OCI-LY3 (cell line): ENCODE data around the gene LTBP1.

Experiments
- EZH2phosphoT487 ChIP-seq: fragments of 200-600 bp; shearing (Covaris generic); IDR thresholded peaks from 2 replicates; pipeline ENCODE4 v1.6.1; 2018; ENCODE audit warnings: antibody characterized with exemption, mixed run types, low read depth
- TF ChIP-seq, protein P1 (sequence below): fragments of 200-600, 300-600 bp; sonication (generic); IDR thresholded peaks from 2 replicates; pipeline ENCODE4 v1.5.1; 2014; ENCODE audit warnings: antibody characterized with exemption, low read length, low read depth

- TF ChIP-seq, protein P1, sequence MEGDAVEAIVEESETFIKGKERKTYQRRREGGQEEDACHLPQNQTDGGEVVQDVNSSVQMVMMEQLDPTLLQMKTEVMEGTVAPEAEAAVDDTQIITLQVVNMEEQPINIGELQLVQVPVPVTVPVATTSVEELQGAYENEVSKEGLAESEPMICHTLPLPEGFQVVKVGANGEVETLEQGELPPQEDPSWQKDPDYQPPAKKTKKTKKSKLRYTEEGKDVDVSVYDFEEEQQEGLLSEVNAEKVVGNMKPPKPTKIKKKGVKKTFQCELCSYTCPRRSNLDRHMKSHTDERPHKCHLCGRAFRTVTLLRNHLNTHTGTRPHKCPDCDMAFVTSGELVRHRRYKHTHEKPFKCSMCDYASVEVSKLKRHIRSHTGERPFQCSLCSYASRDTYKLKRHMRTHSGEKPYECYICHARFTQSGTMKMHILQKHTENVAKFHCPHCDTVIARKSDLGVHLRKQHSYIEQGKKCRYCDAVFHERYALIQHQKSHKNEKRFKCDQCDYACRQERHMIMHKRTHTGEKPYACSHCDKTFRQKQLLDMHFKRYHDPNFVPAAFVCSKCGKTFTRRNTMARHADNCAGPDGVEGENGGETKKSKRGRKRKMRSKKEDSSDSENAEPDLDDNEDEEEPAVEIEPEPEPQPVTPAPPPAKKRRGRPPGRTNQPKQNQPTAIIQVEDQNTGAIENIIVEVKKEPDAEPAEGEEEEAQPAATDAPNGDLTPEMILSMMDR, result no peak
- TF ChIP-seq EZH2phosphoT487, result no peak
These were observed 243.7 kb downstream of the LTBP1 start for GRCh38 chr2:33190393-33190937.
